Uterus (tissue), 2 donors: ENCODE data around the gene SMIM41.

ENCODE experiments used
- POLR2A ChIP-seq, 2 donors: fragments of 450-650 bp; IDR thresholded peaks; one replicate each; pipeline ENCODE4 v1.6.1; 2016; ENCODE audit warnings: antibody characterized with exemption in 2 of 2, mild to moderate bottlenecking in 1 of 2, moderate library complexity in 1 of 2
- TF ChIP-seq, protein P1 (sequence below), 4 experiments: fragments of 200-600 bp in 2 of 4; fragments of 450-650 bp in 2 of 4; sonication (generic) in 2 of 4; IDR thresholded peaks; one replicate each; pipeline ENCODE4 v1.5.1; 2016 to 2019; ENCODE audit warnings: antibody characterized with exemption in 4 of 4, mild to moderate bottlenecking in 2 of 4, moderate library complexity in 1 of 4

DNA sequence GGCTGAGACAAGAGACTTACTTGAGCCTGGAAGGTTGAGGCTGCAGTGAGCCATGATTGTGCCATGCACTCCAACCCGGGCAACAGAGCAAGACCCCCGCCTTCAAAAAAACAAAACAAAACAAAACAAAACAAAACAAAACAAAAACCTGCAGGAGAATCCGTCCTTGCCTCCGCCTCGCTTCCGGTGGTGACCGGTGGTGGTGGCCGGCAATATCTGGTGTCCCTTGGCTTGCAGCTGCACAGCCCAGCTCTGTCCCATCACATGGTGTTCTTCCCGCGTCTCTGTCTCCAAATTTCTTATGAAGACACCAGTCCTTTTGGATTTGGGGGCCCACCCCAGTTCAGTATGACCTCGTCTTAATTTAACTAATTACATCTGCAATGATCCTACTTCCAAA lies 10.0 kb downstream of the SMIM41 start:
- TF ChIP-seq, protein P1, sequence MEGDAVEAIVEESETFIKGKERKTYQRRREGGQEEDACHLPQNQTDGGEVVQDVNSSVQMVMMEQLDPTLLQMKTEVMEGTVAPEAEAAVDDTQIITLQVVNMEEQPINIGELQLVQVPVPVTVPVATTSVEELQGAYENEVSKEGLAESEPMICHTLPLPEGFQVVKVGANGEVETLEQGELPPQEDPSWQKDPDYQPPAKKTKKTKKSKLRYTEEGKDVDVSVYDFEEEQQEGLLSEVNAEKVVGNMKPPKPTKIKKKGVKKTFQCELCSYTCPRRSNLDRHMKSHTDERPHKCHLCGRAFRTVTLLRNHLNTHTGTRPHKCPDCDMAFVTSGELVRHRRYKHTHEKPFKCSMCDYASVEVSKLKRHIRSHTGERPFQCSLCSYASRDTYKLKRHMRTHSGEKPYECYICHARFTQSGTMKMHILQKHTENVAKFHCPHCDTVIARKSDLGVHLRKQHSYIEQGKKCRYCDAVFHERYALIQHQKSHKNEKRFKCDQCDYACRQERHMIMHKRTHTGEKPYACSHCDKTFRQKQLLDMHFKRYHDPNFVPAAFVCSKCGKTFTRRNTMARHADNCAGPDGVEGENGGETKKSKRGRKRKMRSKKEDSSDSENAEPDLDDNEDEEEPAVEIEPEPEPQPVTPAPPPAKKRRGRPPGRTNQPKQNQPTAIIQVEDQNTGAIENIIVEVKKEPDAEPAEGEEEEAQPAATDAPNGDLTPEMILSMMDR (IDR thresholded peaks at IDR 0.05) = no peak
- no peak for TF ChIP-seq POLR2A (IDR thresholded peaks at IDR 0.05)
